HG02571 (cell line): ENCODE results near the gene WDR3.
"Not testable (repeated sequence)": the region's sequence is repeated elsewhere in the genome, so short reads cannot be mapped to it uniquely, and the experiment has no call there.

Experiments
- ATAC-seq: cut with Tn5 transposase; IDR thresholded peaks from one replicate; pipeline ENCODE4 v1.9.1; 2021; ENCODE audit warnings: mild to moderate bottlenecking, moderate library complexity; ENCODE audit not compliant: unreplicated experiment

WDR3 gene

GRCh38 chr1:117929343-117930172 lies at the start of gene WDR3, which contains the start of gene GDAP2:
TSS of gene WDR3 (plus strand) at chr1:117929739. CDS start at chr1:117933320, 3,581 bp downstream.
TSS of gene GDAP2 (minus strand) at chr1:117929621. CDS start at chr1:117920357, 9,264 bp downstream.
- ATAC-seq, result peak; percentile 96

- ATAC-seq, result no peak
Measured at GRCh38 chr1:117883616-117884015, 45.9 kb upstream of the WDR3 start.

- ATAC-seq, result no peak
Measured at GRCh38 chr1:117886101-117886795, 43.3 kb upstream of the WDR3 start.

GRCh38 chr1:117890452-117890851 lies 39.1 kb upstream of the WDR3 start:
- ATAC-seq, result no peak

GRCh38 chr1:117892512-117892911 lies 37.0 kb upstream of the WDR3 start:
- no peak for ATAC-seq

- ATAC-seq, result no peak
Measured at GRCh38 chr1:117894078-117894477, 35.5 kb upstream of the WDR3 start.

- ATAC-seq, result peak; percentile 91
Measured at GRCh38 chr1:117895482-117896114, 33.9 kb upstream of the WDR3 start.

GRCh38 chr1:117897551-117897950 lies 32.0 kb upstream of the WDR3 start:
- no peak for ATAC-seq

GRCh38 chr1:117899801-117900200 lies 29.7 kb upstream of the WDR3 start:
- ATAC-seq, result no peak

GRCh38 chr1:117902944-117903343 lies 26.6 kb upstream of the WDR3 start:
- ATAC-seq, result no peak

- ATAC-seq, result no peak
Measured at GRCh38 chr1:117904485-117904884, 25.1 kb upstream of the WDR3 start.

GRCh38 chr1:117905019-117905418 lies 24.5 kb upstream of the WDR3 start:
- ATAC-seq, result no peak

- no peak for ATAC-seq
Measured at GRCh38 chr1:117911051-117911450, 18.5 kb upstream of the WDR3 start.

- ATAC-seq, result no peak
Measured at GRCh38 chr1:117919376-117919775, 10.2 kb upstream of the WDR3 start.

GRCh38 chr1:117921991-117922390 lies 7.5 kb upstream of the WDR3 start:
- no peak for ATAC-seq

GRCh38 chr1:117922717-117923116 lies 6.8 kb upstream of the WDR3 start:
- not testable (repeated sequence) for ATAC-seq

- no peak for ATAC-seq
Measured at GRCh38 chr1:117925981-117926380, 3.6 kb upstream of the WDR3 start.

- peak; percentile 33 for ATAC-seq
Measured at GRCh38 chr1:117928881-117929342, 627 bp upstream of the WDR3 start.

- no peak for ATAC-seq
Measured at GRCh38 chr1:117930173-117930447, 571 bp downstream of the WDR3 start.

GRCh38 chr1:117930484-117930883 lies 945 bp downstream of the WDR3 start:
- no peak for ATAC-seq

- ATAC-seq, result no peak
Measured at GRCh38 chr1:117932576-117932975, 3.0 kb downstream of the WDR3 start.

GRCh38 chr1:117933769-117934168 lies 4.2 kb downstream of the WDR3 start:
- ATAC-seq, result no peak
